Fibroblast of mammary gland (primary cell): ENCODE measurements around the gene KCNK7.

Experiments used
- DNase-seq: peaks from one replicate; pipeline ENCODE4 v3.0.0-alpha.2; 2010; ENCODE audit warnings: low read depth
- H3K4me3 ChIP-seq: 2 replicates; pipeline ENCODE4 v1.5.1; 2011; ENCODE audit warnings: low read depth, mild to moderate bottlenecking, low read length, moderate library complexity; ENCODE audit not compliant: control insufficient read depth
- TF ChIP-seq, protein P1 (sequence below): conservative IDR thresholded peaks from 2 replicates; pipeline ENCODE4 v1.5.1; 2011; ENCODE audit warnings: low read depth, low read length, inconsistent platforms; ENCODE audit not compliant: control insufficient read depth, insufficient read depth

Gene KCNK7

DNA sequence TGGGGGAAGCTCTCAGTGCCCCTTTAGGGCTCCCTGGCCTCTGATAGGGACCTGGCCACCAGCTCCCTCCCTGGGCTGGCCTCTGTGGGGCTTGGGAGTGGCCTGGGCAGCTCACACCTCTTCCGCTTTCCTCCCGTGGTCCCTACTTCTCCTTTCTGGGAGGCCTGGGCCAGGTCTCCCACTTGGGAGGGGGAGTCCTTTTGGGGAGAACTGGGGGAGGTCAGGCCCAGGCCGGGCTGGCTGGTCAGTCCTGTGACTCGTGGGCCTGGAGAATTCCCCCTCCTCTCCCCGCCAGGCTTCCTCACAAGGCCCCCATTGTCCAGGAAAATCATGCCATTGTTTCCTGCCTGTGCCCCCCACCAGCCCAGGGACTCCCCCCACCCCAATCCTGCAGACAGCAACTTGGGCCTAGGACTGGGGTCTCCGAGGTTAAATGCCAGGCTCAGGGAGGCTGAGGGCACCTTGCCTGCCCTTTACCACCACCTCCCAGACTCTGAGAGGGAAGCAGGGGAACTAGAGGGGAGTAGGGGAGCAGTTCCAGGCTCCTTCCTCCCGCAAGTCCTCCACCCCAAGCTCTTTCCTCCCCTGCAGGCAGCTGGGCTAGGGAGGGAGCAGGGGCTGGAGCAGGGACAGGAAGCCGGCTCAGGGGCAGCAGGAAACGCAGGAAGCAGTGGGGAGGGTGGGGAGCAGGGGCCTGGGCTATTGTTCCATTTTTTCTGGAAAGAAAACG lies 15.6 kb upstream of the KCNK7 start:
- no peak for DNase-seq
- TF ChIP-seq, protein P1, sequence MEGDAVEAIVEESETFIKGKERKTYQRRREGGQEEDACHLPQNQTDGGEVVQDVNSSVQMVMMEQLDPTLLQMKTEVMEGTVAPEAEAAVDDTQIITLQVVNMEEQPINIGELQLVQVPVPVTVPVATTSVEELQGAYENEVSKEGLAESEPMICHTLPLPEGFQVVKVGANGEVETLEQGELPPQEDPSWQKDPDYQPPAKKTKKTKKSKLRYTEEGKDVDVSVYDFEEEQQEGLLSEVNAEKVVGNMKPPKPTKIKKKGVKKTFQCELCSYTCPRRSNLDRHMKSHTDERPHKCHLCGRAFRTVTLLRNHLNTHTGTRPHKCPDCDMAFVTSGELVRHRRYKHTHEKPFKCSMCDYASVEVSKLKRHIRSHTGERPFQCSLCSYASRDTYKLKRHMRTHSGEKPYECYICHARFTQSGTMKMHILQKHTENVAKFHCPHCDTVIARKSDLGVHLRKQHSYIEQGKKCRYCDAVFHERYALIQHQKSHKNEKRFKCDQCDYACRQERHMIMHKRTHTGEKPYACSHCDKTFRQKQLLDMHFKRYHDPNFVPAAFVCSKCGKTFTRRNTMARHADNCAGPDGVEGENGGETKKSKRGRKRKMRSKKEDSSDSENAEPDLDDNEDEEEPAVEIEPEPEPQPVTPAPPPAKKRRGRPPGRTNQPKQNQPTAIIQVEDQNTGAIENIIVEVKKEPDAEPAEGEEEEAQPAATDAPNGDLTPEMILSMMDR = no peak
- H3K4me3 ChIP-seq = peak overlapping the region; percentile 6

DNA sequence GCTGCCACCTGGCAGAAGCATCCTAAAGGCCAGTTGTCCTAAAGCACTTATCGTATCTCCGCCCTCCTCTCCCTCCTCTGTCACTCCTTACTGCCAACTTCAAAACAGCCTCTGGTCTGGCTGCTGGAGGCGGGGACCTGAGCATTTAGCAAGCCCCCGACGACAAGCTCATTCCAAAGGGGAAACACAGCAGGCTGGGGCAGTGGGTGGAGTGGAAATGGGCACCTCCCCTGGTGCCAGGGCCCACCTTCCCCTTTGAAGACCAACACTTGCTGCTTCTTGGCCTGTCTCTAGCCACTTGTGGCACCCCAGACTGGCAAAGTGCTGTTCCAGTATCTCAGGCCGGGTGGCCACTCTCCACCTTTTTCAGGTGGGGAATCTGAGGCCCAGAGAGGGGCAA lies 14.8 kb upstream of the KCNK7 start:
- DNase-seq = no peak
- no peak overlapping the region for H3K4me3 ChIP-seq

DNA sequence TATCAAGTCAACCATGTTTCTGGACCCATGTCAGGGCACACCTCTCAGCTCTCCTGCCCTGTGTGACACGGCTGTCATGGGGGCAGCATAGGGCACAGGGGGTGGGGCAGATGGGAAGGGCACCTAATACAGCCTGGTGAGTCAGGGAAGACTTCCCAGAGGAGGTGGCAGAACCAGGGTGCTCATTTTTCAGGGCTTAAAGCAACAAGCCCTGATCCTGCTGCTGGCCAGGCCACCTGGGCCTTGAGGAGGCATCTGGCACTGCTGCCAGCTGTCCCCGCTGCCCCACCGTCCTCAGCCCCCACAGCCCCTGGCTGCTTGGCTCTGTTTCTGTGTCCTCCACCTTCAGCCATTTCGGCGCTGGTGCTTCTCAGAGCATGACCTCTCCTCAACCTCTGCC lies 14.1 kb upstream of the KCNK7 start:
- H3K4me3 ChIP-seq = no peak overlapping the region
- DNase-seq = no peak
- TF ChIP-seq, protein P1 = no peak

More for the DNA sequence above, 14.8 kb upstream of the KCNK7 start:
- TF ChIP-seq, protein P1 = no peak

DNA sequence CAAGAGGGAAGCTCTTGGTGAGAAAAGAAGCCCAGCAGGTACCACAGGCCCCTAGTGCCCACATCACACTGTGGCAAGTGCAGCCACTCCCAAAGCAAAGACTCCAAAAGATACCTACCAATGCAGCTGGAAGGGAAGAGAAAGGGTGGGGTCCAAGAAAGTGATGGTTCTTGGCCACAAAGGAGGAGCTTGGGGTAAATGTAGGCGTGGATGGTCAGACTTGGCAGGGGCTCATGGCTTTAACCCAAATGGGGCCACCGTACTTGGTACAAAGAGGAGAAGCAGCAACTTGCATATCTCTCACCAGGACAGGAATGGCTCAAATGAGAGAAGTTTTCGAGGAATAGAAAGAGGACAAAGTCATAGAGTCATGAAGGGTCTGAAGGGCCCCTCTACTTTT lies 13.6 kb upstream of the KCNK7 start:
- no peak overlapping the region for H3K4me3 ChIP-seq
- TF ChIP-seq, protein P1 = no peak
- peak; percentile 46 for DNase-seq

DNA sequence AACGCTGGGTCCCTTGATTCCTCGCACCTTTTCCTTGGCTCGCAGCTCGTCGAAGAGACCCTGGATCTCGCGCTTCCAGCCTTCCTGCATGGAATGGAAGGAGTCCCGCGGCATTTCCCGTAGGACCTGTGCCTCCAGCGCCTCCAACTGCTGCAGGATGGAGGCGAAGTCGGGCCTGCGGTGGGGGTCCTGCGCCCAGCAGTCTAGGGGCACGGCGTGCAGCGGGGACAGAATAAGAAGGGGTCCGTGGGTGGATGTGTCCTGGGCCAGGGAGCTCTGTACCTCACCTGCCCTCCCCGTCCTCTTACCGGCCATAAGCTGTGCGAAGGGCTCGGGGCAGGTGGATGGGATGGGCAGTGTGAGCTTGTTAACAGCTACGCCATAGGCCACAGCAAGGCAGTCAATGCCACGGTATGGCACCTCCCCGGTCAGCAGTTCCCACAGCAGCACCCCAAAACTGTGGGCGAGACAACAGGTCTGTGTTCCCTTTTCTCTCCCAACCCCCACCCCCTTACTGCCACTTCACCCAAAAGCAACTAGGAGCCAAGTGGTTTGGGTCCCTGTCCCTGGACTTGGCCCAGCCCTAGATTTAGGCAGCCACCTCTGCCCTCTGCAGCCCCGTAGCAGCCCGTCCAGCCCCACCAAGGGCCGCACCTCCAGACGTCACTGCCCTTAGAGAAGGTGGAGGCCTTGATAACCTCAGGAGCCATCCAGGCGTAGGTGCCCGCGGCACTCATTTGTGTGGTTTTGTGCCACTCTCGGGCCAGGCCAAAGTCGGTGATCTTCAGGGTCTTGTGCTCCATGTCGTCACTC lies 12.2 kb upstream of the KCNK7 start:
- H3K4me3 ChIP-seq = no peak overlapping the region
- TF ChIP-seq, protein P1 = no peak
- DNase-seq = no peak

DNA sequence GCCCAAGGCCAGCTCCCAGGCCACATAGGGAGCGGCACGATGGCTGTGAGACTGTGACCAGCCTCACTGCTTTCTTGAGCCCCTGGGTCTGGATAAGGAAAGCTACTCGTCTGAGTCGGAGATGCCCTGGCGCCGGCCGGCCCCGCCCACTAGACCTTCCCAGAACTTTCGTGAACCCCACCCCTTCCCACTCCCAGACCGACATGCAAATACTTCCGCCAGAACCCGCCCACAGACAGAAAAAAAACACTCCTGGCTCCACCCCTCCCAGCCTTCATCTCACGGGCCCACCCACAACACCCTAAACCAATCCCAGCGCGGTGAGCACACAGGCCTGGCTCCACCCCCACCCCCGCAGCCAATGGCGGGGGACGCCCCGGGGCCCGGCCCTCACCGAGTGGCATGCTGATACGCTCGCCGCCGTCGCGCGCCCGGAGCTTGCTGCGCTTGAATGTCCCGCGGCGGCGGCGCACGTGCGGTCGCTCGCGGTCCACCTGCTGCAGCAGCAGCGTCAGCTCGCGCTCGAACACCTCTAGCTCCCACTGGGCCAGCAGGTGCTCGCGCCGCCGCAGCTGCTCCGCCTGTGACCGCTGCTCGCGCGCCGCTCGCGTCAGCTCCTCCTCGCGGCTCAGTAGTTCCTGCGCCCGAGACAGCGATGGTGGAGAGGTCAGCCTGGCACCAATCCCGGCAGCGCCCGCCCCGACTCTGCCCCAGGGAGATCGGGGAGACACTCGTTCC lies 11.4 kb upstream of the KCNK7 start:
- peak overlapping the region; percentile 2 for H3K4me3 ChIP-seq
- TF ChIP-seq, protein P1 = no peak
- DNase-seq = peak; percentile 92
